CD14-positive monocyte (primary cell): ENCODE measurements around the gene SLC39A3. TPM values are rescaled to one million over a fixed set of nuclear protein-coding genes. Genes with fewer than 3 reads are reported as not detected.

Experiments
- DNase-seq, 3 donors: peaks; one replicate each; pipeline ENCODE4 v3.0.0-alpha.2; 2011 to 2022
- H2AFZ ChIP-seq: 2 replicates; pipeline ENCODE4 v1.6.0; 2012; ENCODE audit warnings: mild to moderate bottlenecking, low read depth, low read length, inconsistent platforms; ENCODE audit not compliant: insufficient read depth, poor library complexity, severe bottlenecking
- H3K27ac ChIP-seq, 2 donors: 1 replicate in 1 of 2; 2 replicates in 1 of 2; pipeline ENCODE4 v1.5.1; 2012 to 2013; ENCODE audit warnings: low read length in 2 of 2, control low read depth in 1 of 2, inconsistent platforms in 1 of 2, low read depth in 1 of 2, mild to moderate bottlenecking in 1 of 2
- H3K27me3 ChIP-seq, 2 donors: one replicate each; pipeline versions ENCODE4 v1.6.0 to v1.6.1; 2011 to 2013; ENCODE audit warnings: low read length in 2 of 2; ENCODE audit not compliant: control insufficient read depth in 2 of 2, insufficient read depth in 2 of 2
- H3K36me3 ChIP-seq, 2 donors: replicated peaks in 1 of 2; 1 replicate in 1 of 2; 2 replicates in 1 of 2; pipeline versions ENCODE4 v1.5.1 to v1.6.1; 2012 to 2013; ENCODE audit warnings: low read length in 2 of 2, control low read depth in 1 of 2, inconsistent platforms in 1 of 2, mild to moderate bottlenecking in 1 of 2; ENCODE audit not compliant: insufficient read depth in 2 of 2, control insufficient read depth in 1 of 2
- H3K4me1 ChIP-seq, 2 donors: 1 replicate in 1 of 2; 2 replicates in 1 of 2; pipeline versions ENCODE4 v1.5.1 to v1.6.1; 2012 to 2013; ENCODE audit warnings: low read length in 2 of 2, control low read depth in 1 of 2, inconsistent platforms in 1 of 2, mild to moderate bottlenecking in 1 of 2, moderate library complexity in 1 of 2; ENCODE audit not compliant: insufficient read depth in 2 of 2, control insufficient read depth in 1 of 2
- H3K4me2 ChIP-seq: replicated peaks from 2 replicates; pipeline ENCODE3; 2012; ENCODE audit warnings: low read length, moderate library complexity, mild to moderate bottlenecking; ENCODE audit not compliant: poor library complexity, severe bottlenecking; ENCODE audit errors: extremely low read depth
- H3K4me3 ChIP-seq, 3 experiments: fragments of 200-600 bp in 1 of 3; sonication (generic) in 1 of 3; replicated peaks in 1 of 3; 1 replicate in 2 of 3; 2 replicates in 1 of 3; pipeline ENCODE4 v1.5.1; 2011 to 2013; ENCODE audit warnings: low read length in 3 of 3, mild to moderate bottlenecking in 3 of 3, control low read depth in 2 of 3, low read depth in 2 of 3, inconsistent platforms in 1 of 3, moderate library complexity in 1 of 3
- H3K79me2 ChIP-seq: 2 replicates; pipeline ENCODE4 v1.6.0; 2012; ENCODE audit warnings: mild to moderate bottlenecking, control low read depth, inconsistent platforms, low read length, moderate library complexity; ENCODE audit not compliant: insufficient read depth
- H3K9ac ChIP-seq: 2 replicates; pipeline ENCODE4 v1.6.0; 2017; ENCODE audit warnings: low read length, mild to moderate bottlenecking; ENCODE audit not compliant: insufficient read depth, poor library complexity, severe bottlenecking
- H3K9me3 ChIP-seq, 2 donors: replicated peaks in 1 of 2; 1 replicate in 1 of 2; 2 replicates in 1 of 2; pipeline versions ENCODE4 v1.5.1 to v1.6.1; 2012 to 2013; ENCODE audit warnings: low read length in 2 of 2, control low read depth in 1 of 2; ENCODE audit not compliant: control insufficient read depth in 1 of 2, insufficient read depth in 1 of 2
- H4K20me1 ChIP-seq: 2 replicates; pipeline ENCODE4 v1.6.0; 2012; ENCODE audit warnings: mild to moderate bottlenecking, low read length, control low read depth, moderate library complexity; ENCODE audit not compliant: insufficient read depth
- H3K27ac Mint-ChIP-seq, 7 donors: one replicate each; pipeline ENCODE4 v1.8.0; 2020; ENCODE audit warnings: mild to moderate bottlenecking in 7 of 7, mixed read lengths in 7 of 7, moderate library complexity in 6 of 7, inconsistent platforms in 2 of 7
- H3K27me3 Mint-ChIP-seq, 3 donors: one replicate each; pipeline ENCODE4 v1.8.0; 2021 to 2022; ENCODE audit warnings: low read depth in 3 of 3, mild to moderate bottlenecking in 3 of 3, mixed read lengths in 3 of 3, moderate library complexity in 3 of 3, inconsistent platforms in 1 of 3
- H3K36me3 Mint-ChIP-seq, 2 donors: one replicate each; pipeline ENCODE4 v1.8.0; 2020; ENCODE audit warnings: mixed read lengths in 2 of 2, inconsistent platforms in 1 of 2, mild to moderate bottlenecking in 1 of 2
- H3K4me1 Mint-ChIP-seq: one replicate; pipeline ENCODE4 v1.8.0; 2020; ENCODE audit warnings: mild to moderate bottlenecking, mixed read lengths
- H3K4me3 Mint-ChIP-seq, 2 donors: one replicate each; pipeline ENCODE4 v1.8.0; 2020; ENCODE audit warnings: mild to moderate bottlenecking in 2 of 2, mixed read lengths in 2 of 2, moderate library complexity in 1 of 2
- H3K9me3 Mint-ChIP-seq, 7 donors: one replicate each; pipeline ENCODE4 v1.8.0; 2020 to 2022; ENCODE audit warnings: mixed read lengths in 7 of 7, mild to moderate bottlenecking in 6 of 7, moderate library complexity in 6 of 7, inconsistent platforms in 2 of 7
- WGBS: methylation state at CpG from one replicate; pipeline ENCODE4 v1.1.5; 2013; ENCODE audit warnings: missing lambda C conversion rate; ENCODE audit not compliant: insufficient coverage; 5-methylcytosine and 5-hydroxymethylcytosine counted together
- intact Hi-C, 2 donors: fragments of 100-400 bp; cut with micrococcal nuclease; formaldehyde crosslinking; loops; one replicate each; pipeline versions ENCODE4 v1.15.0 to v1.15.1; 2023
- polyA plus RNA-seq, 3 donors: library from polyadenylated mRNA; depleted of rRNA in 1 of 3; unstranded in 2 of 3; stranded (reverse) in 1 of 3; fragments of 300-500 nt in 2 of 3; fragments of >200 nt in 1 of 3; fragmentation: Illumina TruSeq in 2 of 3; gene quantifications; 1 replicate in 2 of 3; 2 replicates in 1 of 3; pipeline ENCODE4 v1.2.3, GENCODE V29; 2012 to 2021
- TF ChIP-seq, protein P1 (sequence below): fragments of 200-600 bp; IDR thresholded peaks from one replicate; pipeline ENCODE4 v1.8.0; 2022; ENCODE audit warnings: antibody characterized with exemption, mild to moderate bottlenecking

The SLC39A3 gene
- polyA plus RNA-seq, 3 donors, result 14.2 to 39.5 (median 37.0) TPM

DNA sequence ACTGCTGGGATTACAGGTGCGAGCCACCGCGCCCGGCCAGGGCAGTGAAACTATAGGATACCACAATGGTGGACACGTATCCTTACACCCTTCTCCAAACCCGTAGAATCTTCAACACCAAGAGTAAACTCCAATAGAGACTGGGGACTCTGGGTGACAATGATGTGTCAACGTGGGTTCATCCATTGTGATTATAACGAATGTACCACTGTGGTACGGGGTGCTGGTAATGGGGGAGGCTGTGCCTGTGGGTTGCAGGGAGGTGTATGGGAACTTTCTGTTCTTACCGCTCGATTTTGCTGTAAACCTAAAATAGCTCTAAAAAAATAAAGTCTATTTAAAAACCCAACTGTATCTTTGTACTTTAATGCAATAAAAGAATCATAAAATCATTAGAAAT, 49.0 kb downstream of the SLC39A3 start:
- peaks cover 3% of the 10 kb centered on the region for H3K79me2 ChIP-seq
- intact Hi-C loops, result loop anchor here in 1 of 2 donors (5.0 kb wide), 1 partner anchor 34 kb away; no protein-coding TSS in a partner anchor
- H3K9me3 ChIP-seq, result no peaks in the 10 kb centered on the region
- TF ChIP-seq, protein P1, sequence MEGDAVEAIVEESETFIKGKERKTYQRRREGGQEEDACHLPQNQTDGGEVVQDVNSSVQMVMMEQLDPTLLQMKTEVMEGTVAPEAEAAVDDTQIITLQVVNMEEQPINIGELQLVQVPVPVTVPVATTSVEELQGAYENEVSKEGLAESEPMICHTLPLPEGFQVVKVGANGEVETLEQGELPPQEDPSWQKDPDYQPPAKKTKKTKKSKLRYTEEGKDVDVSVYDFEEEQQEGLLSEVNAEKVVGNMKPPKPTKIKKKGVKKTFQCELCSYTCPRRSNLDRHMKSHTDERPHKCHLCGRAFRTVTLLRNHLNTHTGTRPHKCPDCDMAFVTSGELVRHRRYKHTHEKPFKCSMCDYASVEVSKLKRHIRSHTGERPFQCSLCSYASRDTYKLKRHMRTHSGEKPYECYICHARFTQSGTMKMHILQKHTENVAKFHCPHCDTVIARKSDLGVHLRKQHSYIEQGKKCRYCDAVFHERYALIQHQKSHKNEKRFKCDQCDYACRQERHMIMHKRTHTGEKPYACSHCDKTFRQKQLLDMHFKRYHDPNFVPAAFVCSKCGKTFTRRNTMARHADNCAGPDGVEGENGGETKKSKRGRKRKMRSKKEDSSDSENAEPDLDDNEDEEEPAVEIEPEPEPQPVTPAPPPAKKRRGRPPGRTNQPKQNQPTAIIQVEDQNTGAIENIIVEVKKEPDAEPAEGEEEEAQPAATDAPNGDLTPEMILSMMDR, result no peak
- no peaks in the 10 kb centered on the region for H4K20me1 ChIP-seq
- H3K4me1 ChIP-seq, result peaks cover 12 to 15% of the 10 kb centered on the region in 2 donors
- no peak overlapping the region for H3K4me3 ChIP-seq
- H2AFZ ChIP-seq, result no peak overlapping the region
- H3K36me3 ChIP-seq, result no peaks in the 10 kb centered on the region
- no peak overlapping the region for H3K27ac ChIP-seq
- Mint-ChIP-seq H3K27me3 (peaks cover 0 to 2% (median 2%) of the 10 kb centered on the region in 3 donors), H3K9me3 (peaks cover 0 to 5% (median 0%) of the 10 kb centered on the region in 7 donors), H3K36me3 (peaks cover 2 to 5% of the 10 kb centered on the region in 2 donors), H3K4me3 (no peak overlapping the region), H3K27ac (no peak overlapping the region), H3K4me1 (peaks cover 19% of the 10 kb centered on the region)
- no peak for DNase-seq
- no peak overlapping the region for H3K9ac ChIP-seq
- no peaks in the 10 kb centered on the region for H3K27me3 ChIP-seq
- no peak overlapping the region for H3K4me2 ChIP-seq
- 100% methylated on average over 4 of the region's 11 CpGs for WGBS

DNA sequence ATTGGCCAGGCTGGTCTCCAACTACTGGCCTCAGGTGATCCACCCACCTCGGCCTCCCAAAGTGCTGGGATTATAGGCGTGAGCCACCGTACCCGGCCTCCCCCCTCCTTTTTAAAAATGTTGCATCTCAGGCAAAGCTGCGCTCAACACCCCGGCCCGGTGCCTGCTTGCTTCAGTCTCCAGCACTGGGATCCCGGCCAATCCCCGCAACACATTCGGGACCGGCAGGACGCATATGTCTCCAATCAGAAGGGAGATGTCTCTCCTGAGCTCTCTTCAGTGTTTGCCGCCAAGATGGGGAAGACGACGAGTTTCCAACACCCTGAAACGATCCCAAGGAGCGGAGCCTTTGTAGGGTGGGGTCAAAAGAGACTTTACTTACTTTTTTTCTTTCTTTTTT, 53.5 kb downstream of the SLC39A3 start:
- H3K9ac ChIP-seq, result no peak overlapping the region
- H3K4me1 Mint-ChIP-seq, result peaks cover 6% of the 10 kb centered on the region
- H3K4me1 ChIP-seq, result peaks cover 3 to 6% of the 10 kb centered on the region in 2 donors
- WGBS, result 94% methylated on average over 12 of the region's 17 CpGs
- DNase-seq, result no peak
- H3K27ac Mint-ChIP-seq, result no peak overlapping the region
- no peak overlapping the region for H3K4me2 ChIP-seq
- H3K79me2 ChIP-seq, result no peaks in the 10 kb centered on the region
- no peak overlapping the region for H3K4me3 ChIP-seq
- TF ChIP-seq, protein P1, result no peak
- peaks cover 0 to 6% (median 5%) of the 10 kb centered on the region in 3 donors for H3K27me3 Mint-ChIP-seq
- no peak overlapping the region for H2AFZ ChIP-seq
- peaks cover 2 to 9% of the 10 kb centered on the region in 2 donors for H3K36me3 Mint-ChIP-seq
- no peaks in the 10 kb centered on the region for H3K27me3 ChIP-seq
- H3K9me3 Mint-ChIP-seq, result peaks cover 0 to 5% (median 0%) of the 10 kb centered on the region in 7 donors
- H3K9me3 ChIP-seq, result no peaks in the 10 kb centered on the region
- no peak overlapping the region for H3K4me3 Mint-ChIP-seq
- H4K20me1 ChIP-seq, result no peaks in the 10 kb centered on the region
- intact Hi-C loops, result no loop called here
- H3K27ac ChIP-seq, result no peak overlapping the region
- no peaks in the 10 kb centered on the region for H3K36me3 ChIP-seq
